Body of pancreas (tissue), 4 donors: ENCODE measurements around the gene AATF. TPM values are rescaled to one million over a fixed set of nuclear protein-coding genes. Genes with fewer than 3 reads are reported as not detected.

Source experiments
- ATAC-seq: fragments of 150-250 bp; one replicate; pipeline ENCODE4 v1.9.1; 2016
- DNase-seq, 4 donors: peaks; one replicate each; pipeline ENCODE4 v3.0.0-alpha.2; 2019
- H3K27ac ChIP-seq, 4 donors: fragments of 200-600 bp; sonication (generic); 1 replicate in 3 of 4; 2 replicates in 1 of 4; pipeline versions ENCODE4 v1.5.1 to v1.6.1; 2016 to 2019; ENCODE audit warnings: mild to moderate bottlenecking in 1 of 4, mixed read lengths in 1 of 4, moderate library complexity in 1 of 4
- H3K27me3 ChIP-seq, 2 donors: fragments of 200-600 bp; sonication (generic); one replicate each; pipeline ENCODE4 v1.6.0; 2016; ENCODE audit warnings: mild to moderate bottlenecking in 1 of 2
- H3K36me3 ChIP-seq, 2 donors: fragments of 200-600 bp; sonication (generic); replicated peaks in 1 of 2; 2 replicates each; pipeline ENCODE4 v1.5.1; 2016; ENCODE audit warnings: low read depth in 2 of 2; ENCODE audit not compliant: insufficient read depth in 1 of 2
- H3K4me1 ChIP-seq: fragments of 200-600 bp; sonication (generic); one replicate; pipeline ENCODE4 v1.6.0; 2016
- H3K4me3 ChIP-seq, 2 donors: fragments of 200-600 bp; sonication (generic); 1 replicate in 1 of 2; 2 replicates in 1 of 2; pipeline ENCODE4 v1.5.1; 2016 to 2019
- H3K9me3 ChIP-seq, 3 donors: fragments of 200-600 bp; sonication (generic); 1 replicate in 2 of 3; 2 replicates in 1 of 3; pipeline ENCODE4 v1.5.1; 2016
- CTCF ChIP-seq, 7 experiments: fragments of 450-650 bp in 4 of 7; fragments of 200-600 bp in 3 of 7; sonication (generic) in 3 of 7; IDR thresholded peaks; one replicate each; pipeline ENCODE4 v1.5.1; 2016 to 2019; ENCODE audit warnings: antibody characterized with exemption in 7 of 7
- POLR2A ChIP-seq, 3 donors: fragments of 450-650 bp; IDR thresholded peaks; one replicate each; pipeline ENCODE4 v1.6.1; 2016; ENCODE audit warnings: antibody characterized with exemption in 3 of 3, mild to moderate bottlenecking in 2 of 3
- WGBS, 2 donors: methylation state at CpG; one replicate each; pipeline ENCODE4 v1.1.5; 2017; 5-methylcytosine and 5-hydroxymethylcytosine counted together
- intact Hi-C: fragments of 100-400 bp; cut with DNase I; formaldehyde crosslinking; loops from one replicate; pipeline ENCODE4 v1.15.1; 2023
- total RNA-seq, 2 donors: library from RNA; depleted of rRNA; stranded (reverse); fragments of >200 nt; gene quantifications; one replicate each; pipeline ENCODE4 v1.1.0, GENCODE V29; 2016

The AATF gene
- total RNA-seq, 2 donors from 2014 or later, result 16.5 to 28.3 TPM

- TF ChIP-seq CTCF (IDR thresholded peaks at IDR 0.05) (no peak), POLR2A (IDR thresholded peaks at IDR 0.05) (no peak)
- H3K36me3 ChIP-seq, result no peaks in the 10 kb centered on the region
- DNase-seq, result no peak
- no peaks in the 10 kb centered on the region for H3K9me3 ChIP-seq
- WGBS, 2 donors, result 13 to 20% methylated on average over 25 to 43 of the region's 44 CpGs
- peaks cover 36% of the 10 kb centered on the region for H3K4me1 ChIP-seq
- intact Hi-C loops, result no loop called here
- no peak for ATAC-seq
- peaks cover 0 to 74% of the 10 kb centered on the region in 2 donors for H3K27me3 ChIP-seq
- H3K27ac ChIP-seq, result no peak overlapping the region
- H3K4me3 ChIP-seq, result no peak overlapping the region
These were observed 5.2 kb upstream of the AATF start for GRCh38 chr17:36943250-36944191.

GRCh38 chr17:36944553-36944952, 4.2 kb upstream of the AATF start:
- H3K4me1 ChIP-seq, result peaks cover 28% of the 10 kb centered on the region
- TF ChIP-seq CTCF (IDR thresholded peaks at IDR 0.05) (no peak), POLR2A (IDR thresholded peaks at IDR 0.05) (no peak)
- H3K4me3 ChIP-seq, result no peak overlapping the region
- ATAC-seq (no peak), DNase-seq (no peak)
- H3K9me3 ChIP-seq, result no peaks in the 10 kb centered on the region
- no peak overlapping the region for H3K27ac ChIP-seq
- no peaks in the 10 kb centered on the region for H3K36me3 ChIP-seq
- peaks cover 0 to 64% of the 10 kb centered on the region in 2 donors for H3K27me3 ChIP-seq
- 3 to 5% methylated on average over 1 of the region's 1 CpG for WGBS, 2 donors
- intact Hi-C loops, result no loop called here

- 37 to 41% methylated on average over 1 of the region's 1 CpG for WGBS, 2 donors
- Histone ChIP-seq H3K4me3 (no peak overlapping the region), H3K27me3 (peaks cover 0 to 60% of the 10 kb centered on the region in 2 donors), H3K9me3 (no peaks in the 10 kb centered on the region), H3K27ac (no peak overlapping the region), H3K36me3 (no peaks in the 10 kb centered on the region), H3K4me1 (peaks cover 33% of the 10 kb centered on the region)
- intact Hi-C loops, result no loop called here
- DNase-seq (no peak), ATAC-seq (no peak)
- TF ChIP-seq POLR2A (IDR thresholded peaks at IDR 0.05) (no peak), CTCF (IDR thresholded peaks at IDR 0.05) (no peak)
These were observed 3.6 kb upstream of the AATF start for GRCh38 chr17:36945140-36945539.

- intact Hi-C loops, result no loop called here
These were observed 2.6 kb upstream of the AATF start for GRCh38 chr17:36945959-36946725.

More at GRCh38 chr17:36945959-36946725, 2.6 kb upstream of the AATF start:
- Histone ChIP-seq H3K4me3 (no peak overlapping the region), H3K27ac (no peak overlapping the region), H3K9me3 (no peaks in the 10 kb centered on the region), H3K4me1 (peaks cover 43% of the 10 kb centered on the region), H3K27me3 (peaks cover 0 to 51% of the 10 kb centered on the region in 2 donors), H3K36me3 (no peaks in the 10 kb centered on the region)
- 11 to 13% methylated on average over 28 to 30 of the region's 30 CpGs for WGBS, 2 donors
- TF ChIP-seq CTCF (IDR thresholded peaks at IDR 0.05) (no peak), POLR2A (IDR thresholded peaks at IDR 0.05) (no peak)
- DNase-seq (no peak), ATAC-seq (no peak)
